GM12892 (cell line): ENCODE data around the gene INPP5K.
A peak's percentile ranks its signal among the peaks of the same experiment; 100 is the strongest.
"Not testable (repeated sequence)": the region's sequence is repeated elsewhere in the genome, so short reads cannot be mapped to it uniquely, and the experiment has no call there.

Experiments used
- DNase-seq: peaks from one replicate; pipeline ENCODE4 v3.0.0; 2011; ENCODE audit not compliant: insufficient read length
- FAIRE-seq: peaks from 2 replicates; lab custom pipeline; 2011; peaks lifted over from hg19 to GRCh38; lab: Jason Lieb, UNC
- POLR2A ChIP-seq: IDR thresholded peaks from 2 replicates; pipeline ENCODE4 v1.6.1; 2011; ENCODE audit warnings: low read depth, low read length, control low read depth
- POLR2AphosphoS5 ChIP-seq: IDR thresholded peaks from 2 replicates; pipeline ENCODE4 v1.6.1; 2011; ENCODE audit warnings: low read depth, low read length, control low read depth
- TAF1 ChIP-seq: IDR thresholded peaks from 2 replicates; pipeline ENCODE4 v1.6.1; 2011; ENCODE audit warnings: low read depth, mild to moderate bottlenecking, control low read depth, low read length, borderline replicate concordance

The INPP5K gene

GRCh38 chr17:1539811-1540210 lies 23.4 kb upstream of the INPP5K start:
- DNase-seq (no peak), FAIRE-seq (no peak)
- TF ChIP-seq POLR2A, result no peak
- no peak for TF ChIP-seq TAF1
- no peak for TF ChIP-seq POLR2AphosphoS5

GRCh38 chr17:1535737-1536136 lies 19.3 kb upstream of the INPP5K start:
- TF ChIP-seq POLR2AphosphoS5 (no peak), TAF1 (no peak)
- no peak for DNase-seq
- FAIRE-seq, result no peak

- DNase-seq (no peak), FAIRE-seq (no peak)
- TF ChIP-seq POLR2A (no peak), TAF1 (no peak), POLR2AphosphoS5 (no peak)
Measured at GRCh38 chr17:1533661-1534325, 17.4 kb upstream of the INPP5K start.

GRCh38 chr17:1532836-1533602 lies 16.6 kb upstream of the INPP5K start:
- FAIRE-seq (no peak), DNase-seq (no peak)
- TF ChIP-seq POLR2AphosphoS5 (no peak), TAF1 (no peak), POLR2A (no peak)

- FAIRE-seq (no peak), DNase-seq (no peak)
- TF ChIP-seq POLR2AphosphoS5 (no peak), POLR2A (no peak), TAF1 (no peak)
Measured at GRCh38 chr17:1529863-1530262, 13.5 kb upstream of the INPP5K start.

- not testable (repeated sequence) for FAIRE-seq, DNase-seq
Measured at GRCh38 chr17:1526876-1527275, 10.5 kb upstream of the INPP5K start.

GRCh38 chr17:1522626-1523025 lies 6.2 kb upstream of the INPP5K start:
- FAIRE-seq (no peak), DNase-seq (no peak)
- TF ChIP-seq POLR2A, result no peak
- no peak for TF ChIP-seq POLR2AphosphoS5
- no peak for TF ChIP-seq TAF1

GRCh38 chr17:1521086-1521640 lies 4.8 kb upstream of the INPP5K start:
- FAIRE-seq (no peak), DNase-seq (no peak)
- TF ChIP-seq TAF1 (no peak), POLR2AphosphoS5 (no peak), POLR2A (no peak)

- TF ChIP-seq POLR2A (no peak), TAF1 (no peak), POLR2AphosphoS5 (no peak)
- FAIRE-seq, result no peak
- no peak for DNase-seq
Measured at GRCh38 chr17:1519678-1520077, 3.3 kb upstream of the INPP5K start.

- TF ChIP-seq POLR2A (no peak), POLR2AphosphoS5 (0 out of 2 replicates have a peak, but pooled peaks have one; percentile 24), TAF1 (no peak)
- no peak for DNase-seq
- no peak for FAIRE-seq
Measured at GRCh38 chr17:1518410-1518809, 2.0 kb upstream of the INPP5K start.

GRCh38 chr17:1515640-1516387 lies 598 bp downstream of the INPP5K start:
- TF ChIP-seq TAF1, result no peak
- no peak for TF ChIP-seq POLR2AphosphoS5
- no peak for TF ChIP-seq POLR2A
- DNase-seq (peak; percentile 56), FAIRE-seq (peak; percentile 97)
